DOHH2 (cell line): ENCODE results near the gene ANG.

Source experiments
- H3F3A ChIP-seq: fragments of 200-600 bp; sonication (generic), shearing (Covaris generic); 2 replicates; pipeline ENCODE4 v1.6.0; 2016; ENCODE audit warnings: antibody characterized with exemption, mild to moderate bottlenecking; ENCODE audit not compliant: control insufficient read depth, insufficient read depth
- H3K27ac ChIP-seq: fragments of 200-600 bp; sonication (generic); 2 replicates; pipeline ENCODE4 v1.5.1; 2014; ENCODE audit warnings: low read depth, mild to moderate bottlenecking, low read length, moderate library complexity
- H3K27me3 ChIP-seq: fragments of 200-600 bp; sonication (generic); 2 replicates; pipeline ENCODE4 v1.6.1; 2014; ENCODE audit warnings: mild to moderate bottlenecking, low read length, mixed read lengths; ENCODE audit not compliant: control insufficient read depth
- H3K36me3 ChIP-seq: fragments of 200-600 bp; sonication (generic); 2 replicates; pipeline ENCODE4 v1.6.1; 2014; ENCODE audit warnings: mild to moderate bottlenecking, low read length, moderate library complexity, mixed read lengths; ENCODE audit not compliant: control insufficient read depth
- H3K4me1 ChIP-seq: fragments of 200-600 bp; sonication (generic); 2 replicates; pipeline ENCODE4 v1.6.1; 2014; ENCODE audit warnings: mild to moderate bottlenecking, low read length, mixed read lengths; ENCODE audit not compliant: control insufficient read depth
- H3K4me2 ChIP-seq: fragments of 200-600 bp; sonication (generic); 2 replicates; pipeline ENCODE4 v1.6.0; 2014; ENCODE audit warnings: mild to moderate bottlenecking, low read length, moderate library complexity
- H3K4me3 ChIP-seq: fragments of 200-600 bp; sonication (generic); 2 replicates; pipeline ENCODE4 v1.5.1; 2014; ENCODE audit warnings: mild to moderate bottlenecking, low read length, mixed read lengths
- H3K79me2 ChIP-seq: fragments of 200-600 bp; sonication (generic); 2 replicates; pipeline ENCODE4 v1.6.1; 2014; ENCODE audit warnings: mild to moderate bottlenecking, low read length, mixed read lengths; ENCODE audit not compliant: control insufficient read depth
- H3K9me2 ChIP-seq: fragments of 200-600 bp; sonication (generic); replicated peaks from 2 replicates; pipeline ENCODE4 v1.6.1; 2014; ENCODE audit warnings: mild to moderate bottlenecking, low read length, mixed read lengths; ENCODE audit not compliant: control insufficient read depth
- H3K9me3 ChIP-seq: fragments of 200-600 bp; sonication (generic); 2 replicates; pipeline ENCODE4 v1.6.1; 2014; ENCODE audit warnings: antibody characterized with exemption, low read length, mixed read lengths; ENCODE audit not compliant: control insufficient read depth, insufficient read depth
- H4K20me1 ChIP-seq: fragments of 200-600 bp; sonication (generic); 2 replicates; pipeline ENCODE4 v1.6.0; 2014; ENCODE audit warnings: low read depth, mild to moderate bottlenecking, antibody characterized with exemption, low read length, moderate library complexity; ENCODE audit not compliant: control insufficient read depth, insufficient read depth
- CTCF ChIP-seq: fragments of 200-600 bp; sonication (generic); IDR thresholded peaks from one replicate; pipeline ENCODE4 v1.5.1; 2014; ENCODE audit warnings: antibody characterized with exemption, mild to moderate bottlenecking, low read depth, low read length; ENCODE audit not compliant: poor library complexity, severe bottlenecking
- EZH2phosphoT487 ChIP-seq: fragments of 200-600 bp; sonication (generic); IDR thresholded peaks from 2 replicates; pipeline ENCODE4 v1.6.1; 2017; ENCODE audit warnings: borderline replicate concordance, mild to moderate bottlenecking, antibody characterized with exemption, low read length, moderate library complexity, mixed read lengths

The ANG gene

GRCh38 chr14:20658246-20658645 lies 30.3 kb upstream of the ANG start:
- Histone ChIP-seq H3F3A (no peaks in the 10 kb centered on the region), H3K27me3 (peaks cover 40% of the 10 kb centered on the region), H3K4me2 (no peak overlapping the region), H3K36me3 (no peaks in the 10 kb centered on the region), H3K9me3 (no peaks in the 10 kb centered on the region), H3K4me1 (peaks cover 5% of the 10 kb centered on the region), H4K20me1 (no peaks in the 10 kb centered on the region), H3K4me3 (no peak overlapping the region), H3K9me2 (no peaks in the 10 kb centered on the region), H3K27ac (no peak overlapping the region), H3K79me2 (no peaks in the 10 kb centered on the region)
- TF ChIP-seq CTCF (no peak), EZH2phosphoT487 (no peak)

GRCh38 chr14:20659336-20659735 lies 29.2 kb upstream of the ANG start:
- no peaks in the 10 kb centered on the region for H4K20me1 ChIP-seq
- no peak for TF ChIP-seq EZH2phosphoT487
- TF ChIP-seq CTCF: no peak
- peaks cover 38% of the 10 kb centered on the region for H3K27me3 ChIP-seq

GRCh38 chr14:20659813-20660395 lies 28.7 kb upstream of the ANG start:
- H3K27me3 ChIP-seq: peaks cover 38% of the 10 kb centered on the region
- peaks cover 11% of the 10 kb centered on the region for H3K4me1 ChIP-seq
- no peaks in the 10 kb centered on the region for H3K79me2 ChIP-seq
- no peaks in the 10 kb centered on the region for H3K36me3 ChIP-seq
- no peak overlapping the region for H3K4me3 ChIP-seq
- H3K27ac ChIP-seq: no peak overlapping the region
- H3F3A ChIP-seq: no peaks in the 10 kb centered on the region
- no peaks in the 10 kb centered on the region for H3K9me2 ChIP-seq
- no peaks in the 10 kb centered on the region for H3K9me3 ChIP-seq
- H4K20me1 ChIP-seq: no peaks in the 10 kb centered on the region
- no peak for TF ChIP-seq CTCF
- TF ChIP-seq EZH2phosphoT487: no peak
- no peak overlapping the region for H3K4me2 ChIP-seq

More at GRCh38 chr14:20659336-20659735, 29.2 kb upstream of the ANG start:
- no peaks in the 10 kb centered on the region for H3F3A ChIP-seq
- H3K79me2 ChIP-seq: no peaks in the 10 kb centered on the region
- H3K36me3 ChIP-seq: no peaks in the 10 kb centered on the region
- H3K9me3 ChIP-seq: no peaks in the 10 kb centered on the region
- H3K27ac ChIP-seq: no peak overlapping the region
- H3K4me1 ChIP-seq: peaks cover 11% of the 10 kb centered on the region
- no peak overlapping the region for H3K4me3 ChIP-seq
- no peak overlapping the region for H3K4me2 ChIP-seq
- no peaks in the 10 kb centered on the region for H3K9me2 ChIP-seq
